C4-2B (cell line): ENCODE results near the gene CAMK2G.

ENCODE experiments used
- ZFX ChIP-seq: fragments of 450-650 bp; IDR thresholded peaks from 2 replicates; pipeline ENCODE4 v1.6.1; 2017
- TF ChIP-seq, protein P1 (sequence below): fragments of 450-650 bp; conservative IDR thresholded peaks from 2 replicates; pipeline ENCODE4 v1.5.1; 2017; ENCODE audit warnings: mild to moderate bottlenecking

DNA sequence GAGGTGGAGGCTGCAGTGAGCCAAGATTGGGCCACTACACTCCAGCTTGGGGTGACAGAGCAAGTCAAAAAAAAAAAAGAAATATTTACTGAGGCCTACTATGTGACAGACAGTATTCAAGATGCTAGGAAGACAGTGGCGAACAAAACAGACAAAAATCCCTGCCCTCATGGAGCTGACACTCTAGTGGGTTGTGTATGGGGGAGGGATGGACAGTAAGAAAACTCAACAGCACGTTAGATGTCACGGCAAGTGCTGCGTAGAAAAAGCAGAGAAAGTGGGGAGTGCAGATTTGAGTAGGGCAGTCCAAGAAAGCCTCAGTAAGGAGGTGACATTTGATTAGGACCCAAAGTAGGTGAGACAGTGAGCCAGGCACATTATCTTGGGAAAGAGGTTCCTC, 10.1 kb downstream of the CAMK2G start:
- TF ChIP-seq, protein P1, sequence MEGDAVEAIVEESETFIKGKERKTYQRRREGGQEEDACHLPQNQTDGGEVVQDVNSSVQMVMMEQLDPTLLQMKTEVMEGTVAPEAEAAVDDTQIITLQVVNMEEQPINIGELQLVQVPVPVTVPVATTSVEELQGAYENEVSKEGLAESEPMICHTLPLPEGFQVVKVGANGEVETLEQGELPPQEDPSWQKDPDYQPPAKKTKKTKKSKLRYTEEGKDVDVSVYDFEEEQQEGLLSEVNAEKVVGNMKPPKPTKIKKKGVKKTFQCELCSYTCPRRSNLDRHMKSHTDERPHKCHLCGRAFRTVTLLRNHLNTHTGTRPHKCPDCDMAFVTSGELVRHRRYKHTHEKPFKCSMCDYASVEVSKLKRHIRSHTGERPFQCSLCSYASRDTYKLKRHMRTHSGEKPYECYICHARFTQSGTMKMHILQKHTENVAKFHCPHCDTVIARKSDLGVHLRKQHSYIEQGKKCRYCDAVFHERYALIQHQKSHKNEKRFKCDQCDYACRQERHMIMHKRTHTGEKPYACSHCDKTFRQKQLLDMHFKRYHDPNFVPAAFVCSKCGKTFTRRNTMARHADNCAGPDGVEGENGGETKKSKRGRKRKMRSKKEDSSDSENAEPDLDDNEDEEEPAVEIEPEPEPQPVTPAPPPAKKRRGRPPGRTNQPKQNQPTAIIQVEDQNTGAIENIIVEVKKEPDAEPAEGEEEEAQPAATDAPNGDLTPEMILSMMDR: no peak
- no peak for TF ChIP-seq ZFX
